WERI-Rb-1 (cell line): Measurements from ENCODE around the gene SOX8.

Experiments
- DNase-seq: peaks from one replicate; pipeline ENCODE4 v3.0.0-alpha.2; 2020
- H3K27ac ChIP-seq: fragments of 250-450 bp; sonication (Bioruptor Pico); 2 replicates; pipeline ENCODE4 v1.5.1; 2020; ENCODE audit warnings: mild to moderate bottlenecking, moderate library complexity
- H3K27me3 ChIP-seq: fragments of 250-450 bp; sonication (Bioruptor Pico); 2 replicates; pipeline ENCODE4 v1.5.1; 2021; ENCODE audit warnings: mild to moderate bottlenecking, low read depth, moderate library complexity; ENCODE audit not compliant: insufficient read depth, severe bottlenecking
- H3K36me3 ChIP-seq: fragments of 250-450 bp; sonication (Bioruptor Pico); 2 replicates; pipeline ENCODE4 v1.5.1; 2020; ENCODE audit warnings: mild to moderate bottlenecking, moderate library complexity
- H3K4me3 ChIP-seq: 2 replicates; pipeline ENCODE4 v1.5.1; 2011; ENCODE audit warnings: low read depth, mild to moderate bottlenecking, control low read depth, low read length
- H3K9me3 ChIP-seq: fragments of 250-450 bp; sonication (Bioruptor Pico); 2 replicates; pipeline ENCODE4 v1.5.1; 2021; ENCODE audit warnings: mild to moderate bottlenecking, moderate library complexity; ENCODE audit not compliant: severe bottlenecking
- TF ChIP-seq, protein P1 (sequence below): IDR thresholded peaks from 2 replicates; pipeline ENCODE4 v1.5.1; 2011; ENCODE audit warnings: low read depth, mild to moderate bottlenecking, control low read depth, inconsistent platforms, low read length

SOX8 gene

DNA sequence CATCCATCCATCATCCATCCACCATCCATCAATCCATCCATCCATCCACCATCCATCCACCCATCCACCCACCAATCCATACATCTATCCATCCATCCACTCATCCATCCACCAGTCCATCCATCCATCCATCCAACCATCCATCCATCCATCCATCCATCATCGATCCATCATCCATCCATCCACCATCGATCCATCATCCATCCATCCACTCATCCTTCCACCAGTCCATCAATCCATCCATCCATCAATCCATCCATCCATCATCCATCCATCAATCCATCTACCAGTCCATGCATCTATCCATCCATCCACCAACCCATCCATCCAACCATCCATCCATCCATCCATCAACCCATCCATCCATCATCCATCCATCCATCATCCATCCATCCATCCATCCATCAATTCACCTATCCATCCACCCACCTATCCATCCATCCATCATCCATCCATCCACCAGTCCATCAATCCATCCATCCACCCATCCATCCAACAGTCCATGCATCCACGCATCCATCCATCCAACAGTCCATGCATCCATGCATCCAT lies 51.6 kb downstream of the SOX8 start:
- DNase-seq: no peak
- TF ChIP-seq, protein P1, sequence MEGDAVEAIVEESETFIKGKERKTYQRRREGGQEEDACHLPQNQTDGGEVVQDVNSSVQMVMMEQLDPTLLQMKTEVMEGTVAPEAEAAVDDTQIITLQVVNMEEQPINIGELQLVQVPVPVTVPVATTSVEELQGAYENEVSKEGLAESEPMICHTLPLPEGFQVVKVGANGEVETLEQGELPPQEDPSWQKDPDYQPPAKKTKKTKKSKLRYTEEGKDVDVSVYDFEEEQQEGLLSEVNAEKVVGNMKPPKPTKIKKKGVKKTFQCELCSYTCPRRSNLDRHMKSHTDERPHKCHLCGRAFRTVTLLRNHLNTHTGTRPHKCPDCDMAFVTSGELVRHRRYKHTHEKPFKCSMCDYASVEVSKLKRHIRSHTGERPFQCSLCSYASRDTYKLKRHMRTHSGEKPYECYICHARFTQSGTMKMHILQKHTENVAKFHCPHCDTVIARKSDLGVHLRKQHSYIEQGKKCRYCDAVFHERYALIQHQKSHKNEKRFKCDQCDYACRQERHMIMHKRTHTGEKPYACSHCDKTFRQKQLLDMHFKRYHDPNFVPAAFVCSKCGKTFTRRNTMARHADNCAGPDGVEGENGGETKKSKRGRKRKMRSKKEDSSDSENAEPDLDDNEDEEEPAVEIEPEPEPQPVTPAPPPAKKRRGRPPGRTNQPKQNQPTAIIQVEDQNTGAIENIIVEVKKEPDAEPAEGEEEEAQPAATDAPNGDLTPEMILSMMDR: no peak
- Histone ChIP-seq H3K27ac (no peak overlapping the region), H3K4me3 (no peak overlapping the region), H3K9me3 (no peaks in the 10 kb centered on the region), H3K27me3 (no peaks in the 10 kb centered on the region), H3K36me3 (no peaks in the 10 kb centered on the region)

GRCh38 chr16:1034230-1035065 lies 52.9 kb downstream of the SOX8 start:
- DNase-seq: no peak
- H3K4me3 ChIP-seq: no peak overlapping the region
- H3K27ac ChIP-seq: no peak overlapping the region
- no peaks in the 10 kb centered on the region for H3K9me3 ChIP-seq
- no peaks in the 10 kb centered on the region for H3K27me3 ChIP-seq
- H3K36me3 ChIP-seq: no peaks in the 10 kb centered on the region
- TF ChIP-seq, protein P1: no peak

DNA sequence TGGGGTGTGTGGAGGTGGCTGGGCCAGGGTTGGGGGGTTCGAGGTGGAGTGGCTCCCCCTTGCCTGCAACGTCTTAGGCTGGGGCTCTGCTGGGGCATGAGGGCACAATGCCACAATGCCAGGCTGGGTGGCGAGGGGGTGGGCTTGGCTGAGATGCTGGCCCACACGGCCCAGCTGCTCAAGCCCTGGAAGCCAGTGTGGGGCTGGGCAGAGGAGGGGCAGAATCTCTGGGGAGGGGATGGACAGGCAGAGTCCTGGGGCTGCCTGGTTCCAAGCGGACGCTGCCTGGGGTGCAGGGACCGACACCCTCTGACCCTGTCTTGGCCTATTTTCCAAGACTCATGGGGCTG lies 53.5 kb downstream of the SOX8 start:
- Histone ChIP-seq H3K9me3 (no peaks in the 10 kb centered on the region), H3K27me3 (no peaks in the 10 kb centered on the region), H3K36me3 (no peaks in the 10 kb centered on the region), H3K27ac (no peak overlapping the region), H3K4me3 (no peak overlapping the region)
- DNase-seq: no peak
- TF ChIP-seq, protein P1: no peak

- TF ChIP-seq, protein P1: no peak
- no peak overlapping the region; the same call in 1 of the 2 replicates for H3K27ac ChIP-seq
- H3K27me3 ChIP-seq: no peaks in the 10 kb centered on the region
- H3K9me3 ChIP-seq: no peaks in the 10 kb centered on the region
- no peak for DNase-seq
- H3K36me3 ChIP-seq: no peaks in the 10 kb centered on the region
- H3K4me3 ChIP-seq: no peak overlapping the region
Observed at GRCh38 chr16:1036166-1036565, 54.6 kb downstream of the SOX8 start.
